Measurements from ENCODE around the gene THYN1. TPM values are rescaled to one million over a fixed set of nuclear protein-coding genes. Genes with fewer than 3 reads are reported as not detected.

Gene THYN1
- total RNA-seq, 1 experiment from 2014 or later, result 88.3 TPM

DNA sequence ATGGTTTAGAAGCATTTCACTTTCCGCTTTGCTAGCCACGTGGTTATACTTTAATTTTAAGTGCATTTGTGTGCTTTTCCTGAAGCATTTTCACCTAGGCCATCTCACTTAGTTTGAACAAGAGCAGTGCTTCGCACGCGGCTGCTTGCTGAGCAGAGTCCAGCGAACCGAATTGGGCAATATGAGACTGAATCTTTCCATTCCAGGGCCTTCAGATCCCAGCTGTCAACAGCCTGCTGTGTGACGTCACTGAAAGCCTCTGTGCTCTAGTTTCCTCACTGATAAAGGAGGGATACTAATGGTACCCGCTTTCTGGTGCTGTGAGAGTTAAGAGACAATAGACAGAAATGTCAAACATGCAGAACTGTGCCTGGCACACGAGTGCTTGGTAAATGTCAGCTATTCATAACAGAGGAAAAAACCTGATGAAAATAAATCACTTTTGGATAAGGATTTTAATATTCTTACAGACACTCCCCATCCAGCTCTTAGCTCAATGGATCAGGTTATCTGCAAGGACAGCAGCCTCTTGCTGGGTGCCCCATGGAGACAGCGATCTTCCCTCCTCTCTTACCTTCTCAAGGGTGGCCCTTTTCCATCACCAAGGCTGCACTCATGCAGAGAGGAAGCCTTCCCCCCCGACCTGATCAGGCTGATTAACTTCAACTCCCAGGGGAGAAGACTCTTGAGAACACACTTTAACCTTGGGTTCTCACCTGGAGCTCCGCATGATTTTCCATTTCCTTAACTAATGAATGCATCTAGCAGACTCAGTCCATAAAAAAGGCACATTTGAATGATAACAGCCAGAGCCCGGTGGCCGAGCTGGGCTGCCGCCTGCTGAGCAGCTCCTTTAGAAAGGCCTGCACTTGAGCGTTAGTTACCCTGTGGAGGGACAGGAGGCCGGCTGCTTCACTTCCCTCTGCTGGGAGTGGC, 19.5 kb upstream of the THYN1 start:
- peak; percentile 75 to 76 for DNase-seq
- intact Hi-C loops (cut with micrococcal nuclease; ENCODE audit: unreplicated experiment), result loop anchor here (2.0 to 10.0 kb wide), 2 partner anchors 58 to 302 kb away; partner anchors contain the start of gene GLB1L2
- no peaks in the 10 kb centered on the region for H3K9me3 Mint-ChIP-seq (ENCODE audit: unreplicated experiment)
- no peak overlapping the region for H3K4me3 ChIP-seq (ENCODE audit: low read depth, low read length)
- H3K4me3 Mint-ChIP-seq (ENCODE audit: unreplicated experiment), result no peak overlapping the region
- H3K9me3 ChIP-seq, result no peaks in the 10 kb centered on the region
- H3K36me3 Mint-ChIP-seq (ENCODE audit: insufficient read depth, unreplicated experiment), result peaks cover 4% of the 10 kb centered on the region
- TF ChIP-seq, protein P1, sequence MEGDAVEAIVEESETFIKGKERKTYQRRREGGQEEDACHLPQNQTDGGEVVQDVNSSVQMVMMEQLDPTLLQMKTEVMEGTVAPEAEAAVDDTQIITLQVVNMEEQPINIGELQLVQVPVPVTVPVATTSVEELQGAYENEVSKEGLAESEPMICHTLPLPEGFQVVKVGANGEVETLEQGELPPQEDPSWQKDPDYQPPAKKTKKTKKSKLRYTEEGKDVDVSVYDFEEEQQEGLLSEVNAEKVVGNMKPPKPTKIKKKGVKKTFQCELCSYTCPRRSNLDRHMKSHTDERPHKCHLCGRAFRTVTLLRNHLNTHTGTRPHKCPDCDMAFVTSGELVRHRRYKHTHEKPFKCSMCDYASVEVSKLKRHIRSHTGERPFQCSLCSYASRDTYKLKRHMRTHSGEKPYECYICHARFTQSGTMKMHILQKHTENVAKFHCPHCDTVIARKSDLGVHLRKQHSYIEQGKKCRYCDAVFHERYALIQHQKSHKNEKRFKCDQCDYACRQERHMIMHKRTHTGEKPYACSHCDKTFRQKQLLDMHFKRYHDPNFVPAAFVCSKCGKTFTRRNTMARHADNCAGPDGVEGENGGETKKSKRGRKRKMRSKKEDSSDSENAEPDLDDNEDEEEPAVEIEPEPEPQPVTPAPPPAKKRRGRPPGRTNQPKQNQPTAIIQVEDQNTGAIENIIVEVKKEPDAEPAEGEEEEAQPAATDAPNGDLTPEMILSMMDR (IDR thresholded peaks at IDR 0.05; ENCODE audit: insufficient read depth in 1 of 2, low read depth in 1 of 2, low read length in 1 of 2, severe bottlenecking in 1 of 2, unreplicated experiment in 1 of 2), result no peak
- no peak overlapping the region for H3K27ac Mint-ChIP-seq (ENCODE audit: unreplicated experiment)
- BruUV-seq (replicated peaks), result no TSS peak
- CTCF ChIA-PET, result interaction anchor here (0.5 to 2.0 kb wide), 4 partner anchors 9 to 803 kb away, joined by 3 to 6 read pairs (median 3); no protein-coding TSS in a partner anchor
- H3K27me3 Mint-ChIP-seq (ENCODE audit: insufficient read depth, unreplicated experiment), result peaks cover 18% of the 10 kb centered on the region
- peaks cover 5% of the 10 kb centered on the region for H3K27me3 ChIP-seq (replicated peaks; ENCODE audit: control insufficient read depth, insufficient read depth, low read length)
- peaks cover 10% of the 10 kb centered on the region for H3K4me1 ChIP-seq
- POLR2A ChIA-PET, result interaction anchor here (0.7 kb wide), 1 partner anchor 49 kb away, joined by 3 read pairs; the partner anchor contains the start of gene NCAPD3
- H3K36me3 ChIP-seq (ENCODE audit: control insufficient read depth, insufficient read depth, low read length), result no peaks in the 10 kb centered on the region
- H3K4me1 Mint-ChIP-seq (ENCODE audit: low read depth, unreplicated experiment), result peaks cover 10% of the 10 kb centered on the region

DNA sequence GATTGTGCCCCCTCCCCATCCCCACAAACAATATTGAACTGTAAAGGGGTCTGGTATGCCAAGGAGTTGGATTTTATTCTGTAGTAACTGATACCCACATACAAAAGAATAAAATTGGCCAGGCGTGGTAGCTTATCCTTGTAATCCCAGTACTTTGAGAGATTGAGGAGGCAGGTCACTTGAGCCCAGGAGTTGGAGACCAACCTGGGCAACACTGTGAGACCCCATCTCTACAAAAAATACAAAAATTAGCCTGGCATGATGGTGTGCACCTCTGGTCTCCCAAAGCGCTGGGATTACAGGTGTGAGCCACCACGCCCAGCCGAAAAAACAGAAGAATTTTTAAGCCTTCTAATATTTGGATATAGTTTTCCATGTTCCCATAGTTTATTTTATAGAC, 18.8 kb upstream of the THYN1 start:
- TF ChIP-seq, protein P1 (IDR thresholded peaks at IDR 0.05; ENCODE audit: insufficient read depth in 1 of 2, low read depth in 1 of 2, low read length in 1 of 2, severe bottlenecking in 1 of 2, unreplicated experiment in 1 of 2), result no peak
- Mint-ChIP-seq H3K27me3 (ENCODE audit: insufficient read depth, unreplicated experiment) (peaks cover 14% of the 10 kb centered on the region), H3K4me1 (ENCODE audit: low read depth, unreplicated experiment) (peaks cover 10% of the 10 kb centered on the region), H3K9me3 (ENCODE audit: unreplicated experiment) (no peaks in the 10 kb centered on the region), H3K36me3 (ENCODE audit: insufficient read depth, unreplicated experiment) (no peaks in the 10 kb centered on the region), H3K4me3 (ENCODE audit: unreplicated experiment) (no peak overlapping the region), H3K27ac (ENCODE audit: unreplicated experiment) (no peak overlapping the region)
- DNase-seq, result no peak
- ChIA-PET POLR2A (interaction anchor here (0.7 kb wide), 1 partner anchor 48 kb away, joined by 3 read pairs; the partner anchor contains the start of gene NCAPD3), CTCF (interaction anchor here (0.6 to 2.0 kb wide), 3 partner anchors 10 to 804 kb away, joined by 3 to 6 read pairs (median 3); no protein-coding TSS in a partner anchor)
- Histone ChIP-seq H3K9me3 (no peaks in the 10 kb centered on the region), H3K36me3 (ENCODE audit: control insufficient read depth, insufficient read depth, low read length) (no peaks in the 10 kb centered on the region), H3K27me3 (replicated peaks; ENCODE audit: control insufficient read depth, insufficient read depth, low read length) (peaks cover 5% of the 10 kb centered on the region), H3K4me1 (peaks cover 10% of the 10 kb centered on the region), H3K4me3 (ENCODE audit: low read depth, low read length) (no peak overlapping the region)
- intact Hi-C loops (cut with micrococcal nuclease; ENCODE audit: unreplicated experiment), result loop anchor here (2.0 to 10.0 kb wide), 3 partner anchors 59 to 303 kb away; partner anchors contain the start of gene GLB1L2
- BruUV-seq (replicated peaks), result no TSS peak

DNA sequence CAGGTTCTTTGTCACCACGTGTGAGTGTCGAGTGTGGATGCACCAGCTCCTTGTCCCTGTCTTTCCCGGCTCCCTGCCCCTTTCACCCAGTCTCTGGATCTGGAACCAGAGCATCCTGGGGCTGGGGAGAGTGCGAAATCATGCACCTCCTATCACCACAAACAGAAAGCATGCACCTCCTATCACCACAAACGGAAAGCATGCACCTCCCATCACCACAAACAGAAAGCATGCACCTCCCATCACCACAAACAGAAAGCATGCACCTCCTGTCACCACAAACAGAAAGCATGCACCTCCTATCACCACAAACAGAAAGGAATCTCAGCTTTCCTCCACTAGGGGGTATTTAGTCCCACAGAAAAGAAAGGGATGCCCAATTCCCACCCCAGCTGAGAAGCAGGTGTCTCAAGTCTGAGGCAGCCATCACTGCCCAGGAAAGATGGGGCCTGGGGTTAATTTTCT, 17.1 kb upstream of the THYN1 start:
- POLR2A ChIA-PET, result no interaction called here

More for the DNA sequence above, 17.1 kb upstream of the THYN1 start:
- Mint-ChIP-seq H3K4me1 (ENCODE audit: low read depth, unreplicated experiment) (peaks cover 4% of the 10 kb centered on the region), H3K27me3 (ENCODE audit: insufficient read depth, unreplicated experiment) (peaks cover 8% of the 10 kb centered on the region), H3K4me3 (ENCODE audit: unreplicated experiment) (no peak overlapping the region), H3K27ac (ENCODE audit: unreplicated experiment) (no peak overlapping the region), H3K9me3 (ENCODE audit: unreplicated experiment) (no peaks in the 10 kb centered on the region), H3K36me3 (ENCODE audit: insufficient read depth, unreplicated experiment) (no peaks in the 10 kb centered on the region)
- BruUV-seq (replicated peaks), result no TSS peak
- CTCF ChIA-PET, result interaction anchor here (0.9 to 1.1 kb wide), 2 partner anchors 8 to 110 kb away, joined by 4 to 10 read pairs; no protein-coding TSS in a partner anchor
- Histone ChIP-seq H3K27me3 (replicated peaks; ENCODE audit: control insufficient read depth, insufficient read depth, low read length) (no peaks in the 10 kb centered on the region; the same call in 1 of the 2 replicates), H3K4me1 (peaks cover 6% of the 10 kb centered on the region; the same call in 1 of the 2 replicates), H3K9me3 (no peaks in the 10 kb centered on the region), H3K36me3 (ENCODE audit: control insufficient read depth, insufficient read depth, low read length) (no peaks in the 10 kb centered on the region), H3K4me3 (ENCODE audit: low read depth, low read length) (no peak overlapping the region)
- intact Hi-C loops (cut with micrococcal nuclease; ENCODE audit: unreplicated experiment), result loop anchor here (2.0 to 10.0 kb wide), 2 partner anchors 111 to 305 kb away; no protein-coding TSS in a partner anchor
- DNase-seq, result peak in 1 of 2 experiments; percentile 62
- TF ChIP-seq, protein P1 (IDR thresholded peaks at IDR 0.05; ENCODE audit: insufficient read depth in 1 of 2, low read depth in 1 of 2, low read length in 1 of 2, severe bottlenecking in 1 of 2, unreplicated experiment in 1 of 2), result peak; percentile 37 to 63

Data from Caco-2 (cell line).